ENCODE data around the gene CRTC3. TPM values are rescaled to one million over a fixed set of nuclear protein-coding genes. Genes with fewer than 3 reads are reported as not detected.
"Not testable (repeated sequence)": the region's sequence is repeated elsewhere in the genome, so short reads cannot be mapped to it uniquely, and the experiment has no call there.

Gene CRTC3
- total RNA-seq, 2 donors from 2014 or later, result 10.5 to 13.0 TPM

DNA sequence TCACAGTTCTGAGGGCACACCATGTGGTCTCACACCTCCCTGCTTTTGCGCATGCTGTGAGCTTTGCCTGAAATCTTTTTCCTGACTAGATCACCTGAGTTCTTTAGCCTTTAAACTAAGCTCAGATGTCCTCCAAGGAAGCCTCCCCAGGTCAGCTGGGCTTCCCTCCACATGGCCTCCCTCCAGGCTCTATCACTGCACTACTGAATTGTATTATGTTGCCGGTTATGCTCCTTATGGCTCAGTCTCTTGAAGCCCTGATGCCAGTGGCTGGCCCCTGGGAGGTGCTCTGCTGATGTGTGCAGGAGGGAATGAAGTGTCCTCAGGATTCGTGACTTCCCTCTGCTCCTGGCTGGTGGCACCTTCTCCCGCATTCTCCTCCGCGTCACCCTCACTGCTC lies 94.1 kb downstream of the CRTC3 start:
- Histone ChIP-seq H3K27ac (no peak overlapping the region), H3K4me3 (no peak overlapping the region), H3K9me3 (no peaks in the 10 kb centered on the region), H3K36me3 (replicated peaks in 1 of 2; ENCODE audit: insufficient read depth in 1 of 2, low read depth in 2 of 2) (peaks cover 4% of the 10 kb centered on the region in 2 donors), H3K27me3 (no peaks in the 10 kb centered on the region), H3K4me1 (no peaks in the 10 kb centered on the region)
- ATAC-seq (no peak), DNase-seq (no peak)
- intact Hi-C loops (cut with DNase I), result no loop called here
- TF ChIP-seq POLR2A (IDR thresholded peaks at IDR 0.05), result no peak
- TF ChIP-seq, protein P1, sequence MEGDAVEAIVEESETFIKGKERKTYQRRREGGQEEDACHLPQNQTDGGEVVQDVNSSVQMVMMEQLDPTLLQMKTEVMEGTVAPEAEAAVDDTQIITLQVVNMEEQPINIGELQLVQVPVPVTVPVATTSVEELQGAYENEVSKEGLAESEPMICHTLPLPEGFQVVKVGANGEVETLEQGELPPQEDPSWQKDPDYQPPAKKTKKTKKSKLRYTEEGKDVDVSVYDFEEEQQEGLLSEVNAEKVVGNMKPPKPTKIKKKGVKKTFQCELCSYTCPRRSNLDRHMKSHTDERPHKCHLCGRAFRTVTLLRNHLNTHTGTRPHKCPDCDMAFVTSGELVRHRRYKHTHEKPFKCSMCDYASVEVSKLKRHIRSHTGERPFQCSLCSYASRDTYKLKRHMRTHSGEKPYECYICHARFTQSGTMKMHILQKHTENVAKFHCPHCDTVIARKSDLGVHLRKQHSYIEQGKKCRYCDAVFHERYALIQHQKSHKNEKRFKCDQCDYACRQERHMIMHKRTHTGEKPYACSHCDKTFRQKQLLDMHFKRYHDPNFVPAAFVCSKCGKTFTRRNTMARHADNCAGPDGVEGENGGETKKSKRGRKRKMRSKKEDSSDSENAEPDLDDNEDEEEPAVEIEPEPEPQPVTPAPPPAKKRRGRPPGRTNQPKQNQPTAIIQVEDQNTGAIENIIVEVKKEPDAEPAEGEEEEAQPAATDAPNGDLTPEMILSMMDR (IDR thresholded peaks at IDR 0.05), result no peak
- WGBS, 2 donors, result 91 to 97% methylated on average over 6 of the region's 6 CpGs

DNA sequence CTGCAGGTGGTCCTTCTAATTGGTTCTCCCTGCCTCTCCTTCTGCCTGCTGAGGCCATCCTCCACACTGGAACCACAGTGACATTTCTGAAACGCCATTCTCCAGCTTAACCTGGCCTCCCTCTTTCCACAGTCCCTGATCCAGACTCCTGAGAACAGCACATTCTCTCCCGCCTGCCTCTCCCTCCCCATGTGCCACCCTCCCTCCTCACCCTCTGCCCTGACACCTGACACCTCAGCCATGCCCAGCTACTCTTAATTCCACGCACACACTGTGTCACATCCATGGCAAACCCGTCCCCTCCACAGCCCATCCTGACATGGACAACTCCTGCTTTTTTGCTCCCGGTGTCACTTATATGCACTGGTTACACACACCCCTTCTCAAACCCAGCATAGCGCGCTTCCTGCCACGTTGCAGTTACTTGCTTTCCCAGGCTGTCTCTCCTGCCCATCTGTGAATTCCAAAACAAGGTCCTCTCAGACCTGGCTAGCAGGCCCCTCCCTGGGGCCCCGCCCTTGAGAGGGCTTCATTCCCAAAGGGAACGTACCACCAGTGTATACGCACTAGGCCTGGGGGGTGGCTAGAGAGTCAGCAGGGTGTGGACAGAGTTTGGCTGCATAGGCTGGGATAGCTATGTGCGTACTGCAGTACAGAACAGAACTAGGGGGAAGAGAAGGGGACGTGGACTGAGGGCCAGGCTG lies 94.7 kb downstream of the CRTC3 start:
- no peak for ATAC-seq
- TF ChIP-seq POLR2A (IDR thresholded peaks at IDR 0.05), result no peak
- TF ChIP-seq, protein P1 (IDR thresholded peaks at IDR 0.05), result no peak
- H3K36me3 ChIP-seq (replicated peaks in 1 of 2; ENCODE audit: insufficient read depth in 1 of 2, low read depth in 2 of 2), result peaks cover 5 to 10% of the 10 kb centered on the region in 2 donors

DNA sequence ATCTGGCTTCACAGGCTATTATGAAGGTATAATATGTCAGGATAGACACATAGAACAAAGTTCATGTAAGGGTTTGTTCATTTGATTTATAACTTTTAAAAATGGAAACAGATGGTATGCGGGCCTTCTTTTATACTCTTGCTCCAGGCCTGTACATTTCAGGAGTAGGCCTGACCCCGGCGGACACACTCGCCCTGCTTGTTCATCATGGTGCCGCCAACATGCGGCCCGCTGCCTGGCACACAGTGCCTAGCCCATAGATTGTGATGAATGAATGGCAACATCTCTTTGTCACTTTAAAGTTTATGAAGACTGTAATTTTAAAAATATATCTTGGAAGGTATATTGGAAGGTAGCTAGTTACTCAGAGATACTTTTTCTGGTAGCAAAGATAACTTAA lies 95.3 kb downstream of the CRTC3 start:
- Histone ChIP-seq H3K36me3 (replicated peaks in 1 of 2; ENCODE audit: insufficient read depth in 1 of 2, low read depth in 2 of 2) (peaks cover 5 to 13% of the 10 kb centered on the region in 2 donors), H3K27ac (no peak overlapping the region), H3K9me3 (no peaks in the 10 kb centered on the region), H3K4me3 (no peak overlapping the region), H3K4me1 (no peaks in the 10 kb centered on the region), H3K27me3 (no peaks in the 10 kb centered on the region)
- ATAC-seq, result no peak
- no peak for TF ChIP-seq POLR2A (IDR thresholded peaks at IDR 0.05)
- TF ChIP-seq, protein P1 (IDR thresholded peaks at IDR 0.05), result no peak
- intact Hi-C loops (cut with DNase I), result no loop called here
- no peak for DNase-seq
- WGBS, 2 donors, result 91 to 95% methylated on average over 7 of the region's 7 CpGs

More for the DNA sequence above, 94.7 kb downstream of the CRTC3 start:
- Histone ChIP-seq H3K27ac (no peak overlapping the region), H3K27me3 (no peaks in the 10 kb centered on the region), H3K4me3 (no peak overlapping the region), H3K9me3 (no peaks in the 10 kb centered on the region), H3K4me1 (no peaks in the 10 kb centered on the region)
- DNase-seq, result no peak
- intact Hi-C loops (cut with DNase I), result no loop called here
- WGBS, 2 donors, result 86 to 87% methylated on average over 13 of the region's 13 CpGs

DNA sequence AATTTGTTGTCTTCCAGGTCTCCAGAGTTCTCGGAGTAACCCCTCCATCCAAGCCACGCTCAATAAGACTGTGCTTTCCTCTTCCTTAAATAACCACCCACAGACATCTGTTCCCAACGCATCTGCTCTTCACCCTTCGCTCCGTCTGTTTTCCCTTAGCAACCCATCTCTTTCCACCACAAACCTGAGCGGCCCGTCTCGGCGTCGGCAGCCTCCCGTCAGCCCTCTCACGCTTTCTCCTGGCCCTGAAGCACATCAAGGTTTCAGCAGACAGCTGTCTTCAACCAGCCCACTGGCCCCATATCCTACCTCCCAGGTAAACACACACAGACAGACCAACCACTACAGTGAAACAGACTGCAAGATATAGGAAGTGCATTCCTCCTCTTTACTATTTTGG lies 99.5 kb downstream of the CRTC3 start:
- no peaks in the 10 kb centered on the region for H3K4me1 ChIP-seq
- 95% methylated on average over 12 of the region's 12 CpGs for WGBS, 2 donors
- ATAC-seq (no peak), DNase-seq (no peak)
- no peaks in the 10 kb centered on the region for H3K9me3 ChIP-seq
- no peak overlapping the region for H3K27ac ChIP-seq
- intact Hi-C loops (cut with DNase I), result no loop called here
- peaks cover 5 to 16% of the 10 kb centered on the region in 2 donors for H3K36me3 ChIP-seq (replicated peaks in 1 of 2; ENCODE audit: insufficient read depth in 1 of 2, low read depth in 2 of 2)
- no peak overlapping the region for H3K4me3 ChIP-seq
- no peaks in the 10 kb centered on the region for H3K27me3 ChIP-seq
- TF ChIP-seq, protein P1 (IDR thresholded peaks at IDR 0.05), result no peak
- no peak for TF ChIP-seq POLR2A (IDR thresholded peaks at IDR 0.05)

DNA sequence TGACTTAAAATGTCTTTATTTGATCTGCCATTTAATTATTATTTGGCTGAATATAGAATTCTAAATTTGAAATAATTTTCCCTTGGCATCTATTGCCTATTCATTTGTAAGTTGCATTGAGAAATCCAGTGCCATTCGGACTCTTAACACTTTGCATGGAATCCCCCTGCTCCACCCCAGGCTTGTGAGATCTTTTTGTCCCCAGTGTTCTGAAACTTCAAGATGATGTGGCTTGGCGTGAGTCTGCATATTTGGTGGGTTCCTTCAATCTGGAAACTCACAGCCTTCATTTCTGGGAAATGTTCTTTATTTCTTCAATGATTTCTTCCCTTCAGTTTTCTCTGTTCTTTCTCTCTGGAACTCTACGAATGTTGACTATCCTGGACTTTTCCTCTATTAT lies 103.6 kb downstream of the CRTC3 start:
- Histone ChIP-seq H3K4me1 (no peaks in the 10 kb centered on the region), H3K9me3 (no peaks in the 10 kb centered on the region), H3K4me3 (no peak overlapping the region), H3K27ac (no peak overlapping the region), H3K36me3 (replicated peaks in 1 of 2; ENCODE audit: insufficient read depth in 1 of 2, low read depth in 2 of 2) (peaks cover 5 to 12% of the 10 kb centered on the region in 2 donors), H3K27me3 (no peaks in the 10 kb centered on the region)
- ATAC-seq, result no peak
- DNase-seq, result no peak
- WGBS, 2 donors, result 91% methylated on average over 3 of the region's 3 CpGs
- intact Hi-C loops (cut with DNase I), result no loop called here
- no peak for TF ChIP-seq POLR2A (IDR thresholded peaks at IDR 0.05)
- TF ChIP-seq, protein P1 (IDR thresholded peaks at IDR 0.05), result no peak

DNA sequence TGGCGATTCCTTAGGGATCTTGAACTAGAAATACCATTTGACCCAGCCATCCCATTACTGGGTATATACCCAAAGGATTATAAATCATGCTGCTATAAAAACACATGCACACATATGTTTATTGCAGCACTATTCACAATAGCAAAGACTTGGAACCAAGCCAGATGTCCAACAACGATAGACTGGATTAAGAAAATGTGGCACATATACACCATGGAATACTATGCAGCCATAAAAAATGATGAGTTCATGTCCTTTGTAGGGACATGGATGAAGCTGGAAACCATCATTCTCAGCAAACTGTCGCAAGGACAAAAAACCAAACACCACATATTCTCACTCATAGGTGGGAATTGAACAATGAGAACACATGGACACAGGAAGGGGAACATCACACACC lies 107.3 kb downstream of the CRTC3 start:
- H3K4me1 ChIP-seq; H3K4me3 ChIP-seq; DNase-seq; H3K27ac ChIP-seq; ATAC-seq; H3K27me3 ChIP-seq; intact Hi-C loops (cut with DNase I); H3K9me3 ChIP-seq; H3K36me3 ChIP-seq (replicated peaks in 1 of 2; ENCODE audit: insufficient read depth in 1 of 2, low read depth in 2 of 2): not testable (repeated sequence)
- 71 to 82% methylated on average over 2 to 3 of the region's 3 CpGs for WGBS, 2 donors
